C4-2B (cell line): ENCODE measurements around the gene TOP3A.

Source experiments
- CTCF ChIP-seq: fragments of 450-650 bp; conservative IDR thresholded peaks from 2 replicates; pipeline ENCODE4 v1.5.1; 2017; ENCODE audit warnings: mild to moderate bottlenecking
- ZFX ChIP-seq: fragments of 450-650 bp; IDR thresholded peaks from 2 replicates; pipeline ENCODE4 v1.6.1; 2017

DNA sequence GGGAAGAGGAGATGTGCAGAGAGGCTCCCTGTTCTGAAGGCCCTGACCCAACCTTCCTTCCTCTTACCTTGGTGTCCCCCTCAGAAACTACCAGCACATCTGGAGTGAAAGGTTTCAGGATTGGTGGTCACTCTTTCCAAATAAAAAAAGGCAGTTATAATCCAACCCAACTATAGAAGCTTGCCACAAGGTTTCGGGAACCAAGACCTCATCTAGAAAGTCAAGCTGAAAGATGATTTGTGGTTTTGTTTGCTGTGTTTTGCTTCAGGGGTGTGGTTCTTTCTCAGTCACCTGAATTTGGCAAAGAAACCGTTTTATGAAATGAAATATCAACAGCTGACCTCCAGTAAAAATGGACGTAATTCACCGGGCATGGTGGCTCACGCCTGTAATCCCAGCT, 29.2 kb upstream of the TOP3A start:
- TF ChIP-seq CTCF (no peak), ZFX (no peak)
